Panc1 (cell line): ENCODE measurements around the gene SYNM. TPM values are rescaled to one million over a fixed set of nuclear protein-coding genes. Genes with fewer than 3 reads are reported as not detected.
A peak's percentile ranks its signal among the peaks of the same experiment; 100 is the strongest.

ENCODE experiments used
- ATAC-seq: fragments of 200-7000 bp; cut with Tn5 transposase; 2 replicates; pipeline ENCODE4 v1.9.1; 2020; ENCODE audit warnings: mild to moderate bottlenecking, moderate library complexity
- BruUV-seq: library from RNA; stranded (reverse); fragments of 400-500 nt; replicated peaks from 2 replicates; lab custom pipeline; 2021; lab: Mats Ljungman, UMichigan
- CTCF ChIA-PET: fragments of 300-600 bp; sonication (Branson Sonifier 250); formaldehyde crosslinking; loops from one replicate; lab custom pipeline; 2022; ENCODE audit warnings: antibody characterized with exemption; lab: Charles Lee
- POLR2A ChIA-PET: fragments of 300-600 bp; sonication (Branson Sonifier 250); formaldehyde crosslinking; loops from one replicate; lab custom pipeline; 2022; ENCODE audit warnings: antibody characterized with exemption; lab: Charles Lee
- DNase-seq: peaks from one replicate; pipeline ENCODE4 v3.0.0-alpha.2; 2010; ENCODE audit warnings: low read depth, low spot score
- H3K27ac ChIP-seq: 2 replicates; pipeline ENCODE4 v1.5.1; 2011; ENCODE audit warnings: mild to moderate bottlenecking, low read length, inconsistent platforms
- H3K27me3 ChIP-seq: fragments of 200-500 bp; sonication (Bioruptor generic); 2 replicates; pipeline ENCODE4 v1.6.0; 2014; ENCODE audit warnings: low read length, inconsistent platforms; ENCODE audit not compliant: control insufficient read depth, insufficient read depth
- H3K36me3 ChIP-seq: fragments of 200-500 bp; sonication (Bioruptor generic); 2 replicates; pipeline ENCODE4 v1.5.1; 2014; ENCODE audit warnings: inconsistent platforms, mild to moderate bottlenecking, low read length, moderate library complexity; ENCODE audit not compliant: control insufficient read depth, insufficient read depth
- H3K4me1 ChIP-seq: 2 replicates; pipeline ENCODE4 v1.5.1; 2011; ENCODE audit warnings: inconsistent platforms, mild to moderate bottlenecking, low read length, moderate library complexity; ENCODE audit not compliant: control insufficient read depth, insufficient read depth
- H3K4me3 ChIP-seq, 2 experiments: 2 replicates each; pipeline ENCODE4 v1.5.1; 2011 to 2012; ENCODE audit warnings: low read depth in 2 of 2, low read length in 2 of 2, mild to moderate bottlenecking in 2 of 2, inconsistent platforms in 1 of 2, moderate library complexity in 1 of 2
- H3K9me3 ChIP-seq: fragments of 200-500 bp; sonication (Bioruptor generic); 2 replicates; pipeline ENCODE4 v1.5.1; 2014; ENCODE audit warnings: low read depth, mild to moderate bottlenecking, inconsistent platforms, low read length, moderate library complexity; ENCODE audit not compliant: control insufficient read depth, insufficient read depth
- POLR2AphosphoS5 ChIP-seq: IDR thresholded peaks from 2 replicates; pipeline ENCODE4 v1.6.1; 2012; ENCODE audit warnings: mild to moderate bottlenecking, low read depth, low read length, moderate library complexity
- SIN3A ChIP-seq: IDR thresholded peaks from 2 replicates; pipeline ENCODE4 v1.6.1; 2012; ENCODE audit warnings: low read depth, mild to moderate bottlenecking, low read length, moderate library complexity, borderline replicate concordance; ENCODE audit not compliant: insufficient read depth
- TCF7L2 ChIP-seq: IDR thresholded peaks from 2 replicates; pipeline ENCODE4 v1.6.1; 2011; ENCODE audit warnings: mild to moderate bottlenecking, low read depth, low read length, inconsistent platforms
- in situ Hi-C: cut with HindIII; loops from 2 replicates; pipeline ENCODE4 v1.10.0; 2016; ENCODE audit warnings: low sequenced_read_pairs, low pct_unique_long_range_greater_than_20kb
- intact Hi-C: fragments of 100-400 bp; cut with micrococcal nuclease; formaldehyde crosslinking; loops from one replicate; pipeline ENCODE4 v1.10.0; 2022; ENCODE audit not compliant: unreplicated experiment
- total RNA-seq: library from RNA; stranded (reverse); gene quantifications from one replicate; pipeline ENCODE4 v1.2.1, GENCODE V29; 2021; ENCODE audit not compliant: unreplicated experiment
- TF ChIP-seq, protein P1 (sequence below): fragments of 450-650 bp; IDR thresholded peaks from 2 replicates; pipeline ENCODE4 v1.5.1; 2017; ENCODE audit warnings: mild to moderate bottlenecking
- TF ChIP-seq, protein P2 (sequence below), 2 experiments: IDR thresholded peaks; 2 replicates each; pipeline ENCODE4 v1.6.1; 2011 to 2012; ENCODE audit warnings: low read depth in 2 of 2, control low read depth in 1 of 2, low read length in 1 of 2, mild to moderate bottlenecking in 1 of 2, moderate library complexity in 1 of 2; ENCODE audit not compliant: insufficient read depth in 1 of 2

The SYNM gene
- total RNA-seq, 1 experiment from 2014 or later: 38.9 TPM

DNA sequence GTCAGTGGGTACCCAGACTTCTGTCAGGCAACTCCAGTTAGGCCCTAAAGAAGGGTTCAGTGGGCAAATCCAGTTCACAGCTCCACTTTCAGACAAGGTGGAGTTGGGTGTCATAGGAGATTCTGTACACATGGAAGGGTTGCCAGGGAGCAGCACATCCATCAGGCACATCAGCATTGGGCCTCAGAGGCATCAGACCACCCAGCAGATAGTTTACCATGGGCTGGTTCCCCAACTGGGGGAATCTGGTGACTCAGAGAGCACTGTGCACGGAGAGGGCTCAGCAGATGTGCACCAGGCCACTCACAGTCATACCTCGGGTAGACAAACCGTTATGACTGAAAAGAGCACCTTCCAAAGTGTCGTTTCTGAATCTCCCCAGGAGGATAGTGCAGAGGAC is 27.2 kb downstream of the SYNM start:
- CTCF ChIA-PET: no interaction called here
- ATAC-seq: 0 out of 2 replicates have a peak, but pooled peaks have one; percentile 8
- in situ Hi-C loops (no loop called here), intact Hi-C loops (no loop called here)
- TF ChIP-seq, protein P1, sequence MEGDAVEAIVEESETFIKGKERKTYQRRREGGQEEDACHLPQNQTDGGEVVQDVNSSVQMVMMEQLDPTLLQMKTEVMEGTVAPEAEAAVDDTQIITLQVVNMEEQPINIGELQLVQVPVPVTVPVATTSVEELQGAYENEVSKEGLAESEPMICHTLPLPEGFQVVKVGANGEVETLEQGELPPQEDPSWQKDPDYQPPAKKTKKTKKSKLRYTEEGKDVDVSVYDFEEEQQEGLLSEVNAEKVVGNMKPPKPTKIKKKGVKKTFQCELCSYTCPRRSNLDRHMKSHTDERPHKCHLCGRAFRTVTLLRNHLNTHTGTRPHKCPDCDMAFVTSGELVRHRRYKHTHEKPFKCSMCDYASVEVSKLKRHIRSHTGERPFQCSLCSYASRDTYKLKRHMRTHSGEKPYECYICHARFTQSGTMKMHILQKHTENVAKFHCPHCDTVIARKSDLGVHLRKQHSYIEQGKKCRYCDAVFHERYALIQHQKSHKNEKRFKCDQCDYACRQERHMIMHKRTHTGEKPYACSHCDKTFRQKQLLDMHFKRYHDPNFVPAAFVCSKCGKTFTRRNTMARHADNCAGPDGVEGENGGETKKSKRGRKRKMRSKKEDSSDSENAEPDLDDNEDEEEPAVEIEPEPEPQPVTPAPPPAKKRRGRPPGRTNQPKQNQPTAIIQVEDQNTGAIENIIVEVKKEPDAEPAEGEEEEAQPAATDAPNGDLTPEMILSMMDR: no peak
- TF ChIP-seq SIN3A (no peak), POLR2AphosphoS5 (no peak), TCF7L2 (no peak)
- TF ChIP-seq, protein P2, sequence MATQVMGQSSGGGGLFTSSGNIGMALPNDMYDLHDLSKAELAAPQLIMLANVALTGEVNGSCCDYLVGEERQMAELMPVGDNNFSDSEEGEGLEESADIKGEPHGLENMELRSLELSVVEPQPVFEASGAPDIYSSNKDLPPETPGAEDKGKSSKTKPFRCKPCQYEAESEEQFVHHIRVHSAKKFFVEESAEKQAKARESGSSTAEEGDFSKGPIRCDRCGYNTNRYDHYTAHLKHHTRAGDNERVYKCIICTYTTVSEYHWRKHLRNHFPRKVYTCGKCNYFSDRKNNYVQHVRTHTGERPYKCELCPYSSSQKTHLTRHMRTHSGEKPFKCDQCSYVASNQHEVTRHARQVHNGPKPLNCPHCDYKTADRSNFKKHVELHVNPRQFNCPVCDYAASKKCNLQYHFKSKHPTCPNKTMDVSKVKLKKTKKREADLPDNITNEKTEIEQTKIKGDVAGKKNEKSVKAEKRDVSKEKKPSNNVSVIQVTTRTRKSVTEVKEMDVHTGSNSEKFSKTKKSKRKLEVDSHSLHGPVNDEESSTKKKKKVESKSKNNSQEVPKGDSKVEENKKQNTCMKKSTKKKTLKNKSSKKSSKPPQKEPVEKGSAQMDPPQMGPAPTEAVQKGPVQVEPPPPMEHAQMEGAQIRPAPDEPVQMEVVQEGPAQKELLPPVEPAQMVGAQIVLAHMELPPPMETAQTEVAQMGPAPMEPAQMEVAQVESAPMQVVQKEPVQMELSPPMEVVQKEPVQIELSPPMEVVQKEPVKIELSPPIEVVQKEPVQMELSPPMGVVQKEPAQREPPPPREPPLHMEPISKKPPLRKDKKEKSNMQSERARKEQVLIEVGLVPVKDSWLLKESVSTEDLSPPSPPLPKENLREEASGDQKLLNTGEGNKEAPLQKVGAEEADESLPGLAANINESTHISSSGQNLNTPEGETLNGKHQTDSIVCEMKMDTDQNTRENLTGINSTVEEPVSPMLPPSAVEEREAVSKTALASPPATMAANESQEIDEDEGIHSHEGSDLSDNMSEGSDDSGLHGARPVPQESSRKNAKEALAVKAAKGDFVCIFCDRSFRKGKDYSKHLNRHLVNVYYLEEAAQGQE (IDR thresholded peaks at IDR 0.05; ENCODE audit: insufficient read depth in 1 of 2, low read depth in 2 of 2, low read length in 1 of 2): no peak
- H3K27ac ChIP-seq: no peak overlapping the region
- DNase-seq: no peak
- no peaks in the 10 kb centered on the region for H3K9me3 ChIP-seq
- no peaks in the 10 kb centered on the region for H3K27me3 ChIP-seq
- no peaks in the 10 kb centered on the region; the same call in 1 of the 2 replicates for H3K4me1 ChIP-seq
- H3K4me3 ChIP-seq: no peak overlapping the region
- no TSS peak for BruUV-seq
- POLR2A ChIA-PET: no interaction called here
- peaks cover 5% of the 10 kb centered on the region; the same call in 1 of the 2 replicates for H3K36me3 ChIP-seq

DNA sequence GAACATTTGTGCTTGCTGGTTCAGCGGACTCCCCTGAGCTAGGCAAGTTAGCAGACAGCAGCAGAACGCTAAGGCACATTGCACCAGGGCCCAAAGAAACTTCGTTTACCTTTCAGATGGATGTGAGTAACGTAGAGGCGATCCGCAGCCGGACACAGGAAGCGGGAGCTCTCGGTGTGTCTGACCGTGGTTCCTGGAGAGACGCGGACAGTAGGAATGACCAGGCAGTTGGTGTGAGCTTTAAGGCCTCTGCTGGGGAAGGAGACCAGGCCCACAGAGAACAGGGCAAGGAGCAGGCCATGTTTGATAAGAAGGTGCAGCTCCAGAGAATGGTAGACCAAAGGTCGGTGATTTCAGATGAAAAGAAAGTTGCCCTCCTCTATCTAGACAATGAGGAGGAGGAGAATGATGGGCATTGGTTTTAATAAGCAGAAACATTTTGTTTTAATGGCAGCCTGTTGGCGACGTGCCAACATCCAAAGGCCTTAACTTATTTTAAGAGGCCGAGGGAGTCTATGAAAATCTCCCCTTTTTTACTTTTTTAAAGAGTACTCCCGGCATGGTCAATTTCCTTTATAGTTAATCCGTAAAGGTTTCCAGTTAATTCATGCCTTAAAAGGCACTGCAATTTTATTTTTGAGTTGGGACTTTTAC is 27.9 kb downstream of the SYNM start:
- no TSS peak for BruUV-seq
- TF ChIP-seq, protein P2 (IDR thresholded peaks at IDR 0.05; ENCODE audit: insufficient read depth in 1 of 2, low read depth in 2 of 2, low read length in 1 of 2): no peak
- TF ChIP-seq TCF7L2 (no peak), POLR2AphosphoS5 (no peak), SIN3A (no peak)
- TF ChIP-seq, protein P1: no peak

More for the DNA sequence above, 27.9 kb downstream of the SYNM start:
- H3K9me3 ChIP-seq: no peaks in the 10 kb centered on the region
- in situ Hi-C loops (no loop called here), intact Hi-C loops (no loop called here)
- H3K27me3 ChIP-seq: no peaks in the 10 kb centered on the region
- ChIA-PET POLR2A (no interaction called here), CTCF (no interaction called here)
- DNase-seq (no peak), ATAC-seq (0 out of 2 replicates have a peak, but pooled peaks have one; percentile 8)
- H3K4me1 ChIP-seq: no peaks in the 10 kb centered on the region; the same call in 1 of the 2 replicates
- H3K4me3 ChIP-seq: no peak overlapping the region
- no peak overlapping the region for H3K27ac ChIP-seq
- peaks cover 5% of the 10 kb centered on the region; the same call in 1 of the 2 replicates for H3K36me3 ChIP-seq
